Activated T-helper 2 cell treated with anti-CD3 and anti-CD28 coated beads, Interferon-gamma antibody, Interleukin-2, Interleukin-4, amounts not matched to agents 10 μg/mL and 5 μg/mL and 100 μg/mL, durations not matched to agents 14 hours and 24 hours and 36 hours (primary cell): ENCODE results near the gene ASB3. TPM values are rescaled to one million over a fixed set of nuclear protein-coding genes. Genes with fewer than 3 reads are reported as not detected.
"Not testable (repeated sequence)": the region's sequence is repeated elsewhere in the genome, so short reads cannot be mapped to it uniquely, and the experiment has no call there.

Experiments used
- DNase-seq: peaks from one replicate; pipeline ENCODE4 v3.0.0; 2021; ENCODE audit warnings: low spot score
- H3K27ac Mint-ChIP-seq: one replicate; pipeline ENCODE4 v1.8.0; 2021; ENCODE audit warnings: mixed read lengths
- H3K27me3 Mint-ChIP-seq: one replicate; pipeline ENCODE4 v1.8.0; 2021; ENCODE audit warnings: low read depth, mixed read lengths
- H3K36me3 Mint-ChIP-seq: one replicate; pipeline ENCODE4 v1.8.0; 2021; ENCODE audit warnings: low read depth, mixed read lengths
- H3K4me1 Mint-ChIP-seq: one replicate; pipeline ENCODE4 v1.8.0; 2021; ENCODE audit warnings: low read depth, mixed read lengths
- H3K4me3 Mint-ChIP-seq: one replicate; pipeline ENCODE4 v1.8.0; 2021; ENCODE audit warnings: low read depth, mild to moderate bottlenecking, moderate library complexity, mixed read lengths
- H3K9me3 Mint-ChIP-seq: one replicate; pipeline ENCODE4 v1.8.0; 2021; ENCODE audit warnings: mixed read lengths
- intact Hi-C: fragments of 100-400 bp; cut with micrococcal nuclease; formaldehyde crosslinking; loops from one replicate; pipeline ENCODE4 v1.15.1; 2023
- total RNA-seq: library from RNA; stranded (reverse); gene quantifications from 2 replicates; pipeline ENCODE4 v1.2.3, GENCODE V29; 2022

The ASB3 gene
- total RNA-seq: 24.3 and 26.4 TPM in 2 replicates

GRCh38 chr2:53786705-53787613, at the start of gene ASB3, which contains the start of gene ERLEC1:
Gene ASB3 (minus strand): TSS chr2:53786953. CDS start chr2:53765572, 21,381 bp downstream.
Gene ERLEC1 (plus strand): TSS chr2:53787044. CDS start chr2:53787211, 167 bp downstream.
- Mint-ChIP-seq H3K36me3 (peaks cover 29% of the 10 kb centered on the region), H3K9me3 (no peaks in the 10 kb centered on the region), H3K27ac (peak within 1 kb of the TSS; percentile 97), H3K4me3 (peak within 1 kb of the TSS; percentile 99), H3K27me3 (no peaks in the 10 kb centered on the region), H3K4me1 (peaks cover 38% of the 10 kb centered on the region)
- DNase-seq: peak; percentile 87
- intact Hi-C loops: loop anchor here (1.0 to 10.0 kb wide), 5 partner anchors 20 to 1828 kb away; partner anchors contain the start of genes CHAC2, PPP4R3B and PSME4

- H3K4me3 Mint-ChIP-seq, H3K9me3 Mint-ChIP-seq, H3K27ac Mint-ChIP-seq, DNase-seq, H3K36me3 Mint-ChIP-seq, H3K27me3 Mint-ChIP-seq, intact Hi-C loops, H3K4me1 Mint-ChIP-seq: not testable (repeated sequence)
Observed at GRCh38 chr2:53829980-53830290, 43.2 kb upstream of the ASB3 start.

- Mint-ChIP-seq H3K36me3 (peaks cover 7% of the 10 kb centered on the region), H3K9me3 (no peaks in the 10 kb centered on the region), H3K4me1 (no peaks in the 10 kb centered on the region), H3K27ac (no peak overlapping the region), H3K4me3 (no peak overlapping the region), H3K27me3 (no peaks in the 10 kb centered on the region)
- DNase-seq: no peak
- intact Hi-C loops: no loop called here
Observed at GRCh38 chr2:53829273-53829979, 42.7 kb upstream of the ASB3 start.

GRCh38 chr2:53828331-53828730, 41.6 kb upstream of the ASB3 start:
- no peak for DNase-seq
- peaks cover 7% of the 10 kb centered on the region for H3K36me3 Mint-ChIP-seq
- H3K27ac Mint-ChIP-seq: no peak overlapping the region
- H3K27me3 Mint-ChIP-seq: no peaks in the 10 kb centered on the region
- H3K9me3 Mint-ChIP-seq: no peaks in the 10 kb centered on the region
- intact Hi-C loops: no loop called here
- H3K4me1 Mint-ChIP-seq: no peaks in the 10 kb centered on the region
- H3K4me3 Mint-ChIP-seq: no peak overlapping the region

- H3K4me3 Mint-ChIP-seq: no peak overlapping the region
- H3K27ac Mint-ChIP-seq: no peak overlapping the region
- no peak for DNase-seq
- no peaks in the 10 kb centered on the region for H3K27me3 Mint-ChIP-seq
- intact Hi-C loops: no loop called here
- peaks cover 7% of the 10 kb centered on the region for H3K36me3 Mint-ChIP-seq
- no peaks in the 10 kb centered on the region for H3K4me1 Mint-ChIP-seq
- H3K9me3 Mint-ChIP-seq: no peaks in the 10 kb centered on the region
Observed at GRCh38 chr2:53827398-53828175, 40.8 kb upstream of the ASB3 start.

GRCh38 chr2:53826587-53827397, 40.0 kb upstream of the ASB3 start:
- no peak overlapping the region for H3K4me3 Mint-ChIP-seq
- intact Hi-C loops: no loop called here
- no peak for DNase-seq
- H3K27me3 Mint-ChIP-seq: no peaks in the 10 kb centered on the region
- H3K27ac Mint-ChIP-seq: no peak overlapping the region
- H3K9me3 Mint-ChIP-seq: no peaks in the 10 kb centered on the region
- H3K4me1 Mint-ChIP-seq: no peaks in the 10 kb centered on the region
- H3K36me3 Mint-ChIP-seq: peaks cover 7% of the 10 kb centered on the region

- intact Hi-C loops: no loop called here
- no peak overlapping the region for H3K27ac Mint-ChIP-seq
- H3K9me3 Mint-ChIP-seq: no peaks in the 10 kb centered on the region
- H3K36me3 Mint-ChIP-seq: peaks cover 7% of the 10 kb centered on the region
- H3K4me3 Mint-ChIP-seq: no peak overlapping the region
- H3K4me1 Mint-ChIP-seq: no peaks in the 10 kb centered on the region
- no peak for DNase-seq
- H3K27me3 Mint-ChIP-seq: no peaks in the 10 kb centered on the region
Observed at GRCh38 chr2:53826030-53826410, 39.3 kb upstream of the ASB3 start.

- DNase-seq, H3K9me3 Mint-ChIP-seq, H3K27me3 Mint-ChIP-seq, intact Hi-C loops, H3K4me1 Mint-ChIP-seq, H3K4me3 Mint-ChIP-seq, H3K27ac Mint-ChIP-seq: not testable (repeated sequence)
- H3K36me3 Mint-ChIP-seq: peaks cover 13% of the 10 kb centered on the region
Observed at GRCh38 chr2:53823639-53824038, 36.9 kb upstream of the ASB3 start.

GRCh38 chr2:53821810-53822209, 35.1 kb upstream of the ASB3 start:
- Mint-ChIP-seq H3K9me3 (no peaks in the 10 kb centered on the region), H3K27me3 (no peaks in the 10 kb centered on the region), H3K27ac (no peak overlapping the region), H3K4me3 (no peak overlapping the region), H3K4me1 (no peaks in the 10 kb centered on the region), H3K36me3 (peaks cover 17% of the 10 kb centered on the region)
- no peak for DNase-seq
- intact Hi-C loops: no loop called here

GRCh38 chr2:53820711-53821110, 34.0 kb upstream of the ASB3 start:
- Mint-ChIP-seq H3K9me3 (no peaks in the 10 kb centered on the region), H3K27me3 (no peaks in the 10 kb centered on the region), H3K4me3 (no peak overlapping the region), H3K27ac (no peak overlapping the region), H3K4me1 (no peaks in the 10 kb centered on the region), H3K36me3 (peaks cover 24% of the 10 kb centered on the region)
- intact Hi-C loops: no loop called here
- no peak for DNase-seq

GRCh38 chr2:53820048-53820447, 33.3 kb upstream of the ASB3 start:
- H3K27me3 Mint-ChIP-seq: no peaks in the 10 kb centered on the region
- no peaks in the 10 kb centered on the region for H3K9me3 Mint-ChIP-seq
- no peak for DNase-seq
- H3K27ac Mint-ChIP-seq: no peak overlapping the region
- peaks cover 30% of the 10 kb centered on the region for H3K36me3 Mint-ChIP-seq
- intact Hi-C loops: no loop called here
- no peaks in the 10 kb centered on the region for H3K4me1 Mint-ChIP-seq
- H3K4me3 Mint-ChIP-seq: no peak overlapping the region

- no peaks in the 10 kb centered on the region for H3K27me3 Mint-ChIP-seq
- no peak overlapping the region for H3K27ac Mint-ChIP-seq
- DNase-seq: no peak
- intact Hi-C loops: no loop called here
- peaks cover 32% of the 10 kb centered on the region for H3K36me3 Mint-ChIP-seq
- no peaks in the 10 kb centered on the region for H3K9me3 Mint-ChIP-seq
- H3K4me3 Mint-ChIP-seq: no peak overlapping the region
- H3K4me1 Mint-ChIP-seq: no peaks in the 10 kb centered on the region
Observed at GRCh38 chr2:53819634-53820033, 32.9 kb upstream of the ASB3 start.
